GM18520 (cell line): ENCODE measurements around the gene BARX2.

ENCODE experiments used
- ATAC-seq: cut with Tn5 transposase; IDR thresholded peaks from one replicate; pipeline ENCODE4 v1.9.1; 2021; ENCODE audit not compliant: unreplicated experiment

BARX2 gene

GRCh38 chr11:129396454-129396853 lies 20.8 kb downstream of the BARX2 start:
- no peak for ATAC-seq

GRCh38 chr11:129402206-129403171 lies 26.8 kb downstream of the BARX2 start:
- ATAC-seq = no peak

- no peak for ATAC-seq
Measured at GRCh38 chr11:129404731-129405130, 29.1 kb downstream of the BARX2 start.

DNA sequence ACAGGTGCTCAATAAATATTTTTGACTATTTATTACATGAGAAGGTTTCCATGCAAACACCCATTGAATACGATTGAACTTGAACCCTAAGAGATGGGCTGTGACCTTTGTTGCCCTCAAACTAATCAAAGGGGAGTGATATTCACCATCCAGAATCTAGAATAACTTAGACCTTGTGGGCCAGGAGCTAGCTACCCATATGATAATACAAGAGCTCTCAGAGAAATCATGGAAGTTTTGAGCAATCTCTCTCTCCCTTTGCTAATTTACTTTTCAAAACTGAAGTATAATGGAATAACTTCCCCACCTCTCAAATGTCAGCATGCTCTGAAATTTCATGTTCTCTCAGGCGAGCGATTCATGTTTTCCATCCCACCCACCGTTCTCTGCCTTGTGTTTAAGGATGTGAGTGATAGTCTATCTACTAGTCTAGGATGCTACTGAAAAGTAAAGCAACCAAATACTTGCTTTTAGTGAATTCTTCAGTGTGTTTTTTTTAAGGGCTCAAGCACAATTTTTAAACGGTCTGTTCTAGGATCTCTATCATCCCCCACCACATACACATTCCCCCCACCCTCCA lies 33.3 kb downstream of the BARX2 start:
- no peak for ATAC-seq

DNA sequence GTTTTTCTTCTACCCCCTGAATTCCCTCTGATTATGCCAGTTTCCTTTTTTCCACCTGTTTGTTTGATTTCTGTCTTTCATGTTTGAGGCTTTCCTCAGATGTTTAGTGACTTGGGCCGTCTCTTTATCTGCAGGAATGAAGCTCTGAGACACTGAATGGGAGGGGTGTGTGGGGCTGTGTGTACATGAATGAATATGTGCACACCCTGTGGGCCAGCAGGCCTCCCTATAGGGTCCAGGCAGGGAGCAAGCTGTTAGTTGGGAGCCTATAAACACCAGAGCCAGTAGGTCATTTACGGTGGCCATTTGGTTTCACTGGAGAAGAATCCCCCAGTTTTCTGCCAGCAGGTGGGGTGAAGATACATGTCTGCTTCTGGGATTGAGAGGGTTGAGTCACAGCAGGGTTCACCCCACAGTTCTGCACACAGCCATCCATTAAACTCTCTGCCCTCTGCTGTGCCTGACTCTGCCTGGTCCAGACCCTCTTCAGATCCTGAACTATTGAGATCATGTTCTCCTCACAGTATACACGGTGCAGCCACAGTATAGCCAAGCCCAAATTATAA lies 34.8 kb downstream of the BARX2 start:
- no peak for ATAC-seq

- ATAC-seq = no peak
Measured at GRCh38 chr11:129412494-129412893, 36.8 kb downstream of the BARX2 start.

GRCh38 chr11:129414144-129414872 lies 38.7 kb downstream of the BARX2 start:
- ATAC-seq = no peak

DNA sequence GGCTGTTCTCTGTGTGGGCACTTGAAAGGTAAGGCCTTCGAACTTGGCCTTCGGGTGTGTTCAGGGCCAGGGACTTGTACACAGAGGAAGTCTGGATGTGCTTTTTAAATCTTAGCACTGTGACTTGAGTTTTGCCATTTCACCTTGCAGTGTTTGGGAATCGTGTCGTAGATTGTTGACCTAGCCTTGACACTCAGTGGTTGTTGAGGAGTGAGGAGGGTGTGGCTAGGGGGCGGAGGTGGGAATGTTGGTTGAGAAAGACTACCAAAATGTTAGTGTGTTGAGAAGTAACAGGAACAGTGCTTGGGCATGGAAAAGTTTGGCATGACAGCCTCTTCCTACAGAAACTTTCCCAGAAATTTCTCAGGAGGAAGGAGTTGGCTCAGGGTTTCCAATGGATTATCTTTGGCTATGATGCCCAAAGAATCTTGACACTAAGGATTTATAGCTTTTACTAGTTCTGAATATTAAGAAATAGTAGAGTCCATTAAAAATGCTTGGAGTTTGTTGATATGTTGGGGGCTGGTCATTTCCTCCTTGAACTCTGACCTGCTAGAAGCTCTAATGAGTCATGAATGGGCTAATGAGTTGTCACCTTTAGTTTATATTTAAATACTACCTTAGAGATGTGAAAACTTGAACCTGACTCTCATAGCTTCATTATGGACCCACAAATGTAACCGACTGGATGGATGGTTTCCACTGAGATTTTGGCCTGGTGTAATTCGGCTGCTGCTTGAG lies 40.6 kb downstream of the BARX2 start:
- no peak for ATAC-seq

- no peak for ATAC-seq
Measured at GRCh38 chr11:129417458-129417857, 41.8 kb downstream of the BARX2 start.

GRCh38 chr11:129418039-129418438 lies 42.4 kb downstream of the BARX2 start:
- ATAC-seq = peak; percentile 94

GRCh38 chr11:129419386-129419785 lies 43.7 kb downstream of the BARX2 start:
- no peak for ATAC-seq

DNA sequence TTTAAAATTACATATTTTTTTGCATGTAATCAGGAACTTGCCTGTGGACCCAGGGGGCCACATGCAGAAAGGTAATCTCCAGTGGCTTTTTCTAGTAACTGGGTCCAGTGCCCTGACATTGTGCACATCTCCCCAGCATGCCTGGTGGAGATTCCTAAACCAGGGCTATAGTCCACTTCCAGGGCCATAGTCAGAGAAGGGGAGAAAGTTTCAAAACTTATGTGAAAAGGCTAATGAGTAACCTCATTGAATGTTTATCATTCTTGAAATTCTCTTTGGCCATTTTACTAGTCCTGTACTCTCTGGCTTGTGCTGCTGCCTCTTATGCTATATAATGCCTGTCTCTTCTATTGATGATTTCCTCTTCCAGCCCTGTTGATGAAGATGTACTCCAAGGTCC lies 47.8 kb downstream of the BARX2 start:
- ATAC-seq = no peak

DNA sequence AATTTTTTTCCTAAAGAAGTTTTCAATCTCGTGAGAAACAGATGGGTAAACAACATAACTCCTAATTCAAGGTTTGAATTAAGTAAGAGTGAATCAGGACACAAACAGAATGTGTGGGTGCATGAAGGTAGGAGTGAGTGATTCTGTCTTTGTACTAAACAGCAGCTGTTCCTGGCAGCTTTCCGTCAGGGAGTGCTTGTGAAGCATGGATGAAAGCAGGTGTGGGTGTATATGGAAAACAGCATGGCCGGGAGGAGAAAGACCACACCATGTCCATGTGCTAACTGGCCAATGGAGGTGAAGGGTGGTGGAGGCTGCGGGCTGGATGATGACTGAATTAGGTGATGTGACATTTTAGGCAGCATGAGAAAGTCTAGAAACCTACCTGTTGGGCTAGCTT lies 49.6 kb downstream of the BARX2 start:
- ATAC-seq = no peak

GRCh38 chr11:129426038-129426437 lies 50.4 kb downstream of the BARX2 start:
- ATAC-seq = no peak

- ATAC-seq = no peak
Measured at GRCh38 chr11:129426776-129427175, 51.1 kb downstream of the BARX2 start.

DNA sequence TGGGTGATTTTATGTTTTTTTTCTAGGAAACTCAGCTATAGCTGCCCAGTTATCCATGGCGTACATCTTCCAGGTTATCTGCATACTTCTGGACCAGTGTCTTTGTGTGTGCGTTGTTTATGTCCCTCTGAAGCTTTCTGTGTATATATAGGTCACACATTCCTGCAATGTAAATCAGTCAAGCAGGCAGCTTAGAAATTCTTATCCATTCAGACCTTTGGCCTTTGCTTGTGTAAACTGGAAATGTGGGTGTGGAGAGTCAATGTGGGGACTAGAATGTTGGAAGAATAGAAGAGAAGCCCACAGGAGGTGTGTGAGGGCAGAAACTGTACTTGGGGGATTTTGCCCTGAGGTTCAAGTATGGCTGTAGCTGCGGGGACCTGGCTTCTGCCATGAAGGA lies 51.7 kb downstream of the BARX2 start:
- ATAC-seq = no peak

DNA sequence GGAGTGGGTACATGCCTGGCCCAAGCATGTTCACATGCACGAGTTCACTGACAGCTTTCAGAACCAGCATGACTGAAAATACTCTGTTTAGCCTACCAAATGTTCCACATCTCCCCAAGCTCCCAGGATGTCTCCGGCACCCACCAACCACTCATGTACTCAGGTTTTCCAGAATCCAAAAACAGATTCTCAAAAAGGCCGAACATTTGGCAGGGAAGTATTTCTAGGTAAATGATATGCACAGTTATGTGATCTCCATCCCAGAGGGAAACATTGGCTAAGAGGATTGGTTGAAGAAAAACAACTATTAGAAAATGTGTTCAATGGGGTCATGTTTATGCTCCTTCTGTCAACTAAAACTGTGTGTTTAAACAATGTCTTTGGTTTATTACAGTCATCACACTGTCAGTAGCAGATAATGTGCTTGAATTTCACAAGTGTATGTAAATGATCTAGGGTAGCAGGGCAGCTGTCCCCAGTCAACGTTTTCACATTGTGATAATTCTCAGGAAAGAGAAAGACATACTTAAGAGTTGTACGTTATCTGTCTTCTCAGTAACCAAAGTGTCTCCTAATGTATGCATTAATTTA lies 52.3 kb downstream of the BARX2 start:
- ATAC-seq = no peak

- ATAC-seq = no peak
Measured at GRCh38 chr11:129428557-129428956, 52.9 kb downstream of the BARX2 start.

DNA sequence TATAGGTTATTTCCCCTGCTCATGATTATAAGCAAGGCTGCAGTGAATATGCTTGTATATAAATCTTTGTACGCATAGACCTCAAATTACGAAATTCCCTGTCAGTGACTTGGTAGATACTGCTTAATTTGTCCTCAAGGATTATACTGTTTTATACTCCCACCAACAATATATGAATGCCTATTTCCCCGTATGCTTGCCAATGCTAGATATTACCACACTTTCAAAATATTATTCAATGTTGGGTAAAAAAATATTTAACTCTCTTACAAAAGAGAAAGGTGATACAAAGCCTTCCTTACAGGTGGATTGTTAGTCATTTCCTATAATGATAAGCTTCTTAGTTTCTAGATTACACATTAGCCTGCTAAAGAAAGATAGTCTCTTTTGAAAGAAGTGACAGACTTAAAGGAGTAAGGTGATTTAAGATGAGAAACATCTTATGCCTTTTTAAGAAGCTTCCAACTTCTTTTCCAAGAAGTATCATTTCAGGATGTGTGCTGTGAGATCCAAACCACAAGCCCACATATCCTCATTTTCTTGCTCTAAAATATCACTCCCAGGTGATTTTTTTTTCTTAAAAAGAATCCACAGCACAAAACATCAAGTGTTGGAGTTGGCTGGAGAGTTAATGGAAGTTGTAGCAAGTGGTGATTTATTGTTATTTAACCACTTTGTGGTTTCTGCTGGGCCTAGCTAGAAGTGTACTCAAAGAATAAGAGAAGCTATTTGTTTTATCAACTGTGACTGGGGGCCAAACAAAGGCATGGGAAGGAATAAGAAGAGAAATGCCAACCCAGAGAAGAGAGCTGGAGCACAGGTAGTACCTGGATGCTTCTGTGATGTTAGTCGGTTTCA lies 59.2 kb downstream of the BARX2 start:
- ATAC-seq = no peak
